Measurements from ENCODE around the gene CDK11A.
A peak's percentile ranks its signal among the peaks of the same experiment; 100 is the strongest.

GRCh38 chr1:1758692-1759455 is 34.7 kb upstream of the CDK11A start:
- TF ChIP-seq POLR2AphosphoS5 (IDR thresholded peaks at IDR 0.05) (peak in 1 of 3 donors; percentile 50), CTCF (IDR thresholded peaks at IDR 0.05) (no peak)

Data from breast epithelium (tissue), 3 donors.